Aorta (tissue), 5 donors: ENCODE results near the gene CFAP54. TPM values are rescaled to one million over a fixed set of nuclear protein-coding genes. Genes with fewer than 3 reads are reported as not detected.
"Not testable (repeated sequence)": the region's sequence is repeated elsewhere in the genome, so short reads cannot be mapped to it uniquely, and the experiment has no call there.

Experiments
- ATAC-seq: fragments of 200-7000 bp; cut with Tn5 transposase; one replicate; pipeline ENCODE4 v1.9.1; 2022; ENCODE audit warnings: moderate library complexity; ENCODE audit not compliant: low FRiP score
- DNase-seq, 2 donors: peaks; one replicate each; pipeline ENCODE4 v3.0.0-alpha.2; 2020
- H3K27ac ChIP-seq, 2 donors: one replicate each; pipeline ENCODE4 v1.5.1; 2013; ENCODE audit warnings: low read length in 2 of 2, mild to moderate bottlenecking in 2 of 2, moderate library complexity in 2 of 2, control low read depth in 1 of 2, inconsistent platforms in 1 of 2, low read depth in 1 of 2
- H3K27me3 ChIP-seq, 2 donors: one replicate each; pipeline ENCODE4 v1.6.1; 2013; ENCODE audit warnings: control low read depth in 1 of 2, low read length in 1 of 2, mild to moderate bottlenecking in 1 of 2, moderate library complexity in 1 of 2; ENCODE audit not compliant: insufficient read depth in 2 of 2, control insufficient read depth in 1 of 2
- H3K36me3 ChIP-seq, 2 donors: one replicate each; pipeline ENCODE4 v1.6.1; 2013; ENCODE audit warnings: control low read depth in 1 of 2, low read length in 1 of 2, mild to moderate bottlenecking in 1 of 2; ENCODE audit not compliant: insufficient read depth in 2 of 2, control insufficient read depth in 1 of 2
- H3K4me1 ChIP-seq, 2 donors: one replicate each; pipeline ENCODE4 v1.6.1; 2013; ENCODE audit warnings: low read length in 2 of 2, control low read depth in 1 of 2, mild to moderate bottlenecking in 1 of 2, moderate library complexity in 1 of 2; ENCODE audit not compliant: insufficient read depth in 2 of 2, control insufficient read depth in 1 of 2
- H3K4me3 ChIP-seq, 2 donors: one replicate each; pipeline ENCODE4 v1.5.1; 2013; ENCODE audit warnings: low read length in 2 of 2, control low read depth in 1 of 2, mild to moderate bottlenecking in 1 of 2
- H3K9me3 ChIP-seq: one replicate; pipeline ENCODE4 v1.6.1; 2013; ENCODE audit warnings: mild to moderate bottlenecking, low read length; ENCODE audit not compliant: control insufficient read depth
- WGBS, 2 donors: extraction: QIAGEN DNeasy Blood & Tissue Kit; methylation state at CpG; one replicate each; pipeline ENCODE4 v1.1.7; 2013; 5-methylcytosine and 5-hydroxymethylcytosine counted together
- intact Hi-C, 2 donors: fragments of 100-400 bp; cut with DNase I; formaldehyde crosslinking; loops; one replicate each; pipeline versions ENCODE4 v1.14.2 to v1.15.0; 2022
- polyA plus RNA-seq, 2 donors: library from polyadenylated mRNA; stranded (reverse); fragments of 200-250 nt; gene quantifications; one replicate each; pipeline ENCODE4 v1.2.3, GENCODE V29; 2013
- total RNA-seq, 2 donors: library from RNA; stranded (reverse); fragmentation: NEBNext Ultra II Directional; extraction: Animal tissue kit (Norgen Biotek cat#: 25700); gene quantifications; one replicate each; pipeline ENCODE4 v1.2.1, GENCODE V29; 2021
- donor health status: healthy with polysubstance abuse.
- donor health status: Bipolar disorder and iron deficiency.
- donor health status: DM: no; HTN: no; CAD: no.
- donor health status: DM: no; HTN: no; CAD: no.
- donor health status: DM: yes; HTN: yes; CAD: no.

Gene CFAP54
- total and polyA plus RNA-seq, 4 donors, result 0.15 to 2.2 (median 0.91) TPM; not detected in 1

GRCh38 chr12:96487634-96488033 is 1.7 kb upstream of the CFAP54 start:
- no peaks in the 10 kb centered on the region for H3K36me3 ChIP-seq
- no peaks in the 10 kb centered on the region for H3K9me3 ChIP-seq
- intact Hi-C loops, result loop anchor here in 1 of 2 donors (10.0 kb wide), 1 partner anchor 253 kb away; no protein-coding TSS in a partner anchor
- no peaks in the 10 kb centered on the region for H3K4me1 ChIP-seq
- H3K4me3 ChIP-seq, result no peak overlapping the region
- DNase-seq (no peak), ATAC-seq (no peak)
- H3K27me3 ChIP-seq, result no peaks in the 10 kb centered on the region
- H3K27ac ChIP-seq, result no peak overlapping the region
- WGBS, 2 donors, result 89 to 94% methylated on average over 3 of the region's 3 CpGs

DNA sequence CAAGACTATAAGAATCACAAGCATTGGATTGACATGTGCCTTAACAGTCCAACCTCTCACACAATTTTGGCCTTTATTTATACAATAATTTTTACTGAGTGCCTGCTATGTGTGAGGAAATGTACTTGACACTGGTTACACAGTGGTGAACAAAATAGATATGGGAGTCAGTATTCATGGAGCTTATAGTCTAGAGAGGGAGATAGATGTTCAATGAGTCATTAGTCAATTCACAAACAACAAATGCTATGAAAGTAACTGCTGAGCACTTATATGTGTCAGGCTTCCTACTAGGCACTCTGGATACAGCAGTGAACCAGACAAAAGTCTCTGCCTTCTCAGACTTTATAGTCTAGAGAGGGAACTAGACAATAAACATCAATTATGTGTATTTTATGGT is 3.7 kb downstream of the CFAP54 start:
- Histone ChIP-seq H3K27ac (no peak overlapping the region), H3K9me3 (no peaks in the 10 kb centered on the region), H3K4me1 (no peaks in the 10 kb centered on the region), H3K36me3 (no peaks in the 10 kb centered on the region), H3K4me3 (no peak overlapping the region), H3K27me3 (no peaks in the 10 kb centered on the region)
- intact Hi-C loops, result no loop called here
- ATAC-seq (no peak), DNase-seq (no peak)

GRCh38 chr12:96494154-96494553 is 4.8 kb downstream of the CFAP54 start:
- 95 to 98% methylated on average over 6 of the region's 6 CpGs for WGBS, 2 donors
- H3K9me3 ChIP-seq, DNase-seq, H3K27ac ChIP-seq, ATAC-seq, H3K4me3 ChIP-seq, intact Hi-C loops, H3K4me1 ChIP-seq, H3K36me3 ChIP-seq, H3K27me3 ChIP-seq: not testable (repeated sequence)

- no peaks in the 10 kb centered on the region for H3K27me3 ChIP-seq
- H3K9me3 ChIP-seq, result no peaks in the 10 kb centered on the region
- ATAC-seq, result no peak
- H3K4me1 ChIP-seq, result no peaks in the 10 kb centered on the region
- H3K36me3 ChIP-seq, result no peaks in the 10 kb centered on the region
- H3K4me3 ChIP-seq, result no peak overlapping the region
- DNase-seq, result no peak
- H3K27ac ChIP-seq, result no peak overlapping the region
- intact Hi-C loops, result no loop called here
- 80 to 81% methylated on average over 11 of the region's 11 CpGs for WGBS, 2 donors
These were observed 5.8 kb downstream of the CFAP54 start for GRCh38 chr12:96495155-96495554.

DNA sequence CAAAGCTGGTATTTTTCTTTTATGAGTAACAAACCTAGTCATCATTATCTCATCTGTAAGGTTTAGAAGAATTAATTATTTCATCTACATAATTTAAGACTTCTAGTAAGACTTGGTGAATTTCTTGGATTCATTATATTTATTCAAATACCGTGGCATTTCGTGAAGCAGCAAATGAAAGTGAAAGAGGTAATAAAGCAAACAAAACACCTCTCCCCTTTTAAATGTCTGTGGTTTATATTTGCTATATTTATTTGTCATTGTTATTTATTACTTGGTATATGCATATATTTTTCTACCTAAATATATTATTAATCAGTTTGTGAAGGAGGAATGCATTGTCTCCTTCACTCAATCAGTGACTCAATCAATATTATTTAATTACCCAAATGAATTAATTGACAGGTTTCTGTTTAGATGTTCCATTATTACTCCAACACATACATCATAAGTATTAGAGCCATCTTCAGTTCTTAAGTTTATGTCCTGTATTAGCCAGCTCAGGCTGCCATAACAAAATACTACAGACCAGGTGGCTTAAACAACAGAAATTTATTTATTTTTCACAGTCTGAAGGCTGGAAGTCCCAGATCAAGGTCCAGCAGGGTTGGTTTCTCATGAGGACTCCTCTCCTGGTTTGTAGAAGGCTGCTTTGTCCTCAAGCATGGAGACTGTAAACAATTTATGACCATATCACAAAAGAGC is 6.6 kb downstream of the CFAP54 start:
- WGBS, 2 donors, result 90 to 96% methylated on average over 2 of the region's 2 CpGs
- intact Hi-C loops, result no loop called here
- H3K27ac ChIP-seq, result no peak overlapping the region

DNA sequence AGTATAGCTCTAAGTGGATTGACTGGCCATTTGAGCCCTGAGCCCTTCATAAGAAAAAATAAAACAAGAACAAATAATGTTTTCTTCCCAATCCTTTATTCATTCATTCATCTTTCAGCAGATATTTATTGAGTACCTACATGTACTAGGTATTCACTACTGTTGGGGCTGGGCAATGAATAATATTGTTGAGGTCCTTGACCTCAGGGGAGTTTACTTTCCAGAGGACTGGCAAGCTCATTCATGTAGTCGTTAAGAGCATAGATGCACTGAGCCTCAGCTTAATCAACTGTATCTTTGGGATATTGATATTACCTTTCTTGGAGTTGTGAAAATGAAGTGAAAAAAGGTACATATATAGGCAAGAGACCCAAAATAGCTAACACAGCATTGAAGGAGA is 7.6 kb downstream of the CFAP54 start:
- Histone ChIP-seq H3K27me3 (no peaks in the 10 kb centered on the region), H3K36me3 (no peaks in the 10 kb centered on the region), H3K27ac (no peak overlapping the region), H3K4me1 (peaks cover 2 to 5% of the 10 kb centered on the region in 2 donors), H3K4me3 (no peak overlapping the region), H3K9me3 (no peaks in the 10 kb centered on the region)
- intact Hi-C loops, result no loop called here
- ATAC-seq (no peak), DNase-seq (no peak)
- WGBS, 2 donors, result 89 to 92% methylated on average over 1 of the region's 1 CpG

More for the DNA sequence above, 6.6 kb downstream of the CFAP54 start:
- no peak overlapping the region for H3K4me3 ChIP-seq
- H3K27me3 ChIP-seq, result no peaks in the 10 kb centered on the region
- peaks cover 0 to under 1% of the 10 kb centered on the region in 2 donors for H3K4me1 ChIP-seq
- no peak for DNase-seq
- H3K9me3 ChIP-seq, result no peaks in the 10 kb centered on the region
- no peak for ATAC-seq
- no peaks in the 10 kb centered on the region for H3K36me3 ChIP-seq

- intact Hi-C loops, result no loop called here
- H3K36me3 ChIP-seq, result no peaks in the 10 kb centered on the region
- H3K27me3 ChIP-seq, result no peaks in the 10 kb centered on the region
- no peaks in the 10 kb centered on the region for H3K9me3 ChIP-seq
- ATAC-seq, result no peak
- H3K4me3 ChIP-seq, result no peak overlapping the region
- no peak for DNase-seq
- H3K4me1 ChIP-seq, result peaks cover 2 to 5% of the 10 kb centered on the region in 2 donors
- H3K27ac ChIP-seq, result no peak overlapping the region
- WGBS, 2 donors, result 91 to 92% methylated on average over 2 of the region's 2 CpGs
These were observed 8.5 kb downstream of the CFAP54 start for GRCh38 chr12:96497855-96498254.

GRCh38 chr12:96500693-96501092 is 11.3 kb downstream of the CFAP54 start:
- Histone ChIP-seq H3K4me1 (peaks cover 2 to 5% of the 10 kb centered on the region in 2 donors), H3K27me3 (no peaks in the 10 kb centered on the region), H3K27ac (no peak overlapping the region), H3K36me3 (no peaks in the 10 kb centered on the region), H3K9me3 (no peaks in the 10 kb centered on the region), H3K4me3 (no peak overlapping the region)
- intact Hi-C loops, result no loop called here
- DNase-seq (no peak), ATAC-seq (no peak)
- WGBS, 2 donors, result 23 to 30% methylated on average over 3 of the region's 3 CpGs

DNA sequence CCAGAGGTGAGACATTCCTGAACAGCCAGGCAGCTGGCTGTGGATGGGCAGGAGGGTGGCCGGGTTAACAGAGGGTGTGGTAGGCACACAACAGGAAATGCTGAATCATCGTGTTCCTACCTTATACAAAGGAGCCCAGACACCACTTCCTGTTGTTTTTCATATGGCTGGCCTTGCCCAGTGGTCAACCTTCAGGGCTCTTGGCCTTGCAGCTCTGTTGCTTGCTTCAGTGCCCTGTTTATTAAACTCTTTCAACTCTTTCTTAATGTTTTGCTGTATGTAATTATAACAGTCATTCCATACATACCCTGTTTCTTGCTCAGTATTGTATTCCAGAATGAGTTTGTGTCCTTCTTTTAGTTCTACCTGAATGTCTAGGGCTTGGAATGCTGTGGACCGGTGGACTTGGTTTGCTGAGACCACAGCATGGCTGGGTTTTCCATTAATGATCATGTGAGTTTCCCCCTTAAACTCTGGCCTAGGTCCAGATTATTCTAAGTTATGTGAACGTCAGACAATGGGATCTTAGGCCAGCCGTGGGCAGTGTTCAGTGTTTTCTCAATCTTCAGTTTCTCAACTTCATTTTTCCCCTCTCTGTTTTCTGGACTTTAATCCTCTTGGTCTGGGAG is 11.9 kb downstream of the CFAP54 start:
- Histone ChIP-seq H3K4me3 (no peak overlapping the region), H3K27me3 (no peaks in the 10 kb centered on the region), H3K4me1 (peaks cover 2 to 5% of the 10 kb centered on the region in 2 donors), H3K27ac (peak overlapping the region in 1 of 2 donors; percentile 45), H3K36me3 (no peaks in the 10 kb centered on the region), H3K9me3 (no peaks in the 10 kb centered on the region)
- 38 to 42% methylated on average over 5 of the region's 5 CpGs for WGBS, 2 donors
- DNase-seq (no peak), ATAC-seq (no peak)
- intact Hi-C loops, result no loop called here
